Breast epithelium (tissue), 4 donors: Measurements from ENCODE around the gene FEM1A. TPM values are rescaled to one million over a fixed set of nuclear protein-coding genes. Genes with fewer than 3 reads are reported as not detected.
"Not testable (repeated sequence)": the region's sequence is repeated elsewhere in the genome, so short reads cannot be mapped to it uniquely, and the experiment has no call there.

Source experiments
- DNase-seq, 2 donors: peaks; one replicate each; pipeline ENCODE4 v3.0.0-alpha.2; 2019; ENCODE audit warnings: low spot score in 2 of 2
- H3K27ac ChIP-seq, 2 donors: fragments of 200-600 bp; sonication (generic) in 1 of 2; one replicate each; pipeline ENCODE4 v1.5.1; 2016 to 2019; ENCODE audit warnings: mild to moderate bottlenecking in 1 of 2
- H3K27me3 ChIP-seq, 2 donors: fragments of 200-600 bp; sonication (generic) in 1 of 2; one replicate each; pipeline versions ENCODE4 v1.5.1 to v1.6.0; 2017 to 2019; ENCODE audit warnings: control low read depth in 1 of 2, mild to moderate bottlenecking in 1 of 2
- H3K36me3 ChIP-seq: fragments of 200-600 bp; one replicate; pipeline ENCODE4 v1.5.1; 2019
- H3K4me1 ChIP-seq, 2 donors: fragments of 200-600 bp; sonication (generic); one replicate each; pipeline ENCODE4 v1.5.1; 2016 to 2019; ENCODE audit warnings: control low read depth in 1 of 2
- H3K4me3 ChIP-seq, 3 donors: fragments of 200-600 bp; sonication (generic); 1 replicate in 2 of 3; 2 replicates in 1 of 3; pipeline ENCODE4 v1.5.1; 2016 to 2019; ENCODE audit warnings: mild to moderate bottlenecking in 3 of 3, moderate library complexity in 2 of 3
- H3K9me3 ChIP-seq, 2 donors: fragments of 200-600 bp; sonication (generic) in 1 of 2; one replicate each; pipeline ENCODE4 v1.5.1; 2016 to 2019; ENCODE audit warnings: control low read depth in 1 of 2
- CTCF ChIP-seq, 3 donors: fragments of 450-650 bp; IDR thresholded peaks; one replicate each; pipeline ENCODE4 v1.5.1; 2016 to 2017; ENCODE audit warnings: antibody characterized with exemption in 3 of 3, mild to moderate bottlenecking in 3 of 3, moderate library complexity in 3 of 3
- POLR2A ChIP-seq: fragments of 450-650 bp; IDR thresholded peaks from one replicate; pipeline ENCODE4 v1.6.1; 2016; ENCODE audit warnings: antibody characterized with exemption, mild to moderate bottlenecking, moderate library complexity
- POLR2AphosphoS5 ChIP-seq, 3 donors: sonication (generic); formaldehyde crosslinking; IDR thresholded peaks; one replicate each; pipeline ENCODE4 v1.6.1; 2017; ENCODE audit warnings: antibody characterized with exemption in 3 of 3
- intact Hi-C: fragments of 100-400 bp; cut with DNase I; formaldehyde crosslinking; loops from one replicate; pipeline ENCODE4 v1.15.1; 2023; ENCODE audit warnings: low total_unique reads
- total RNA-seq, 3 donors: library from RNA; depleted of rRNA; stranded (reverse); fragments of >200 nt; gene quantifications; one replicate each; pipeline ENCODE4 v1.1.0, GENCODE V29; 2016

Gene FEM1A
- total RNA-seq, 3 donors from 2014 or later: 10.4 to 17.6 (median 12.5) TPM

DNA sequence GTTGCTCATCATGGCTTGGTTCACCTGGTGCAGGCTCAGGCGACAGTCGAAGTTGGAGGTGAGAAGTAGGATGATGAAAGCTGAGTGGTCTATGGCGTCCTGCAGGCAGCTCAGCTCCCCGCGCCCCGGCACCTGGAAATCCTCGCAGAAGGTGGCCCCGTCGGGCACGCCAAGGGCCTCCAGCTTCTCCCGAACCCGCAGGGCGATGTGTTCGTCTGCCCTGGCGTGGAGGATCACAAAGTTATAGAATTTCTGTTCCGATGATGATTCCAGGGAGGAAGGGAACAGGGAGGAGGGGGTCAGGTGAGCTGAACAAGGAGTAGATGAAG lies 25.4 kb downstream of the FEM1A start:
- H3K27me3 ChIP-seq: no peaks in the 10 kb centered on the region
- no peaks in the 10 kb centered on the region for H3K9me3 ChIP-seq
- H3K4me1 ChIP-seq: no peaks in the 10 kb centered on the region
- H3K27ac ChIP-seq: peak overlapping the region in 1 of 2 donors; percentile 7
- no peaks in the 10 kb centered on the region for H3K36me3 ChIP-seq
- DNase-seq: no peak
- intact Hi-C loops: loop anchor here (10.0 kb wide), 1 partner anchor 48 kb away; the partner anchor contains the start of gene PLIN3
- no peak overlapping the region for H3K4me3 ChIP-seq
- no peak for TF ChIP-seq POLR2AphosphoS5 (IDR thresholded peaks at IDR 0.05)
- TF ChIP-seq POLR2A: no peak
- no peak for TF ChIP-seq CTCF (IDR thresholded peaks at IDR 0.05)

- no peak for TF ChIP-seq POLR2A
- TF ChIP-seq CTCF (IDR thresholded peaks at IDR 0.05): no peak
- Histone ChIP-seq H3K9me3 (no peaks in the 10 kb centered on the region), H3K4me3 (no peak overlapping the region), H3K27ac (peak overlapping the region in 1 of 2 donors; percentile 19), H3K27me3 (no peaks in the 10 kb centered on the region), H3K4me1 (no peaks in the 10 kb centered on the region), H3K36me3 (no peaks in the 10 kb centered on the region)
- no peak for DNase-seq
- intact Hi-C loops: loop anchor here (10.0 kb wide), 1 partner anchor 47 kb away; the partner anchor contains the start of gene PLIN3
These were observed 26.1 kb downstream of the FEM1A start for GRCh38 chr19:4817467-4818277.

DNA sequence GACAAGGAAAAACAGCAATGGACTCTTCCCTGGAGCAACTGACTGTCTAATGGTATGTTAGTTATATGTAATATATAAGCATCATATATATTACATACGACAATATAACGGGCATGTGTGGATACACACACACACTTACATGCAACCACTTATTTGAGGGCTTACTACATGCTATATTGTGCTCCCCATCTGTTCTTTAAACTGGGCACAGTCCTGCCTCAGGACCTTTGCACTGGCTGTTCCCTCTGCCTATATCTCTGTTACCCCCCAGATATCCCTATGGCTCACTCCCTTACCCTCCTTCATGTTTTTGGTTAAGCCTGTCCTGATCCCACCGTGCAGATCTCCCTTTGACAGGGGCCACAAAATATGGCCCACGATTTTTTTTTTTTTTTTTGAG lies 29.7 kb downstream of the FEM1A start:
- TF ChIP-seq POLR2AphosphoS5 (IDR thresholded peaks at IDR 0.05): no peak
- TF ChIP-seq POLR2A: no peak
- TF ChIP-seq CTCF (IDR thresholded peaks at IDR 0.05): no peak
- no peaks in the 10 kb centered on the region for H3K27me3 ChIP-seq
- no peak overlapping the region for H3K27ac ChIP-seq
- no peaks in the 10 kb centered on the region for H3K36me3 ChIP-seq
- H3K9me3 ChIP-seq: no peaks in the 10 kb centered on the region
- no peaks in the 10 kb centered on the region for H3K4me1 ChIP-seq
- H3K4me3 ChIP-seq: no peak overlapping the region
- intact Hi-C loops: no loop called here
- no peak for DNase-seq

DNA sequence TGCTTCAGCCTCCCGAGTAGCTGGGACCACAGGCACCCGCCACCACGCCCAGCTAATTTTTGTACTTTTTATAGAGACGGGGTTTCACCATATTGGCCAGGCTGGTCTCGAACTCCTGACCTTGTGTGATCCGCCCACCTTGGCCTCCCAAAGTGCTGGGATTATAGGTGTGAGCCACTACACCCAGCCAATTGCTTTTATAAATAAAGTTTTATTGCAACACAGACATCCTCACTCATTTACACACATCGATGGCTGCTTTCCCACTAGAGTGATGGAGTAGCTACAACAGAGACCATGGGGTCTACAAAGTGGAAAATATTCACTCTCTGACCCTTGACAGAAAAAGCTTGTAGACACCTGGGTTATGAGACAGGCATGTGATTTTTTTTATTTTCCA lies 30.8 kb downstream of the FEM1A start:
- H3K27me3 ChIP-seq, H3K4me1 ChIP-seq, H3K36me3 ChIP-seq, intact Hi-C loops, H3K9me3 ChIP-seq, H3K27ac ChIP-seq, H3K4me3 ChIP-seq, DNase-seq: not testable (repeated sequence)

GRCh38 chr19:4823577-4823976 lies 32.0 kb downstream of the FEM1A start:
- TF ChIP-seq POLR2A (no peak), CTCF (IDR thresholded peaks at IDR 0.05) (no peak), POLR2AphosphoS5 (IDR thresholded peaks at IDR 0.05) (no peak)
- Histone ChIP-seq H3K9me3 (no peaks in the 10 kb centered on the region), H3K27ac (no peak overlapping the region), H3K36me3 (no peaks in the 10 kb centered on the region), H3K4me3 (no peak overlapping the region), H3K27me3 (no peaks in the 10 kb centered on the region), H3K4me1 (no peaks in the 10 kb centered on the region)
- intact Hi-C loops: no loop called here
- no peak for DNase-seq
